Heart right ventricle (tissue), 16 donors: ENCODE results near the gene SPATS2. TPM values are rescaled to one million over a fixed set of nuclear protein-coding genes. Genes with fewer than 3 reads are reported as not detected.

Experiments
- ATAC-seq, 8 donors: fragments of 200-7000 bp; cut with Tn5 transposase; one replicate each; pipeline ENCODE4 v1.9.1; 2020; ENCODE audit warnings: mild to moderate bottlenecking in 8 of 8, moderate library complexity in 8 of 8, moderate number of reproducible peaks in 1 of 8
- DNase-seq, 2 donors: peaks; one replicate each; pipeline ENCODE4 v3.0.0-alpha.2; 2020
- H3K27ac ChIP-seq, 10 donors: fragments of 200-600 bp; sonication (generic) in 2 of 10; one replicate each; pipeline versions ENCODE4 v1.5.0 to v1.8.0; 2020 to 2022; ENCODE audit warnings: mild to moderate bottlenecking in 3 of 10
- H3K27me3 ChIP-seq, 7 donors: fragments of 200-600 bp; one replicate each; pipeline ENCODE4 v1.8.0; 2021 to 2022; ENCODE audit warnings: mild to moderate bottlenecking in 2 of 7
- H3K36me3 ChIP-seq, 9 donors: fragments of 200-600 bp; sonication (generic) in 1 of 9; one replicate each; pipeline versions ENCODE4 v1.5.0 to v1.8.0; 2020 to 2022; ENCODE audit warnings: mild to moderate bottlenecking in 2 of 9
- H3K4me1 ChIP-seq, 9 donors: fragments of 200-600 bp; sonication (generic) in 1 of 9; one replicate each; pipeline versions ENCODE4 v1.5.0 to v1.8.0; 2020 to 2022; ENCODE audit warnings: mild to moderate bottlenecking in 4 of 9
- H3K4me3 ChIP-seq, 10 donors: fragments of 200-600 bp; sonication (generic) in 2 of 10; one replicate each; pipeline versions ENCODE4 v1.5.0 to v1.8.0; 2020 to 2022; ENCODE audit warnings: mild to moderate bottlenecking in 7 of 10, moderate library complexity in 2 of 10
- H3K9me3 ChIP-seq, 11 donors: fragments of 200-600 bp in 10 of 11; sonication (generic) in 2 of 11; one replicate each; pipeline versions ENCODE4 v1.5.0 to v1.8.0; 2013 to 2022; ENCODE audit warnings: mild to moderate bottlenecking in 2 of 11, control low read depth in 1 of 11, moderate library complexity in 1 of 11
- CTCF ChIP-seq, 9 donors: fragments of 200-600 bp; sonication (generic) in 2 of 9; IDR thresholded peaks; one replicate each; pipeline versions ENCODE4 v1.5.0 to v1.8.0; 2021 to 2022; ENCODE audit warnings: antibody characterized with exemption in 9 of 9, mild to moderate bottlenecking in 5 of 9, moderate library complexity in 1 of 9
- WGBS, 2 donors: extraction: QIAGEN DNeasy Blood & Tissue Kit; methylation state at CpG; one replicate each; pipeline ENCODE4 v1.1.7; 2013; ENCODE audit warnings: inconsistent platforms in 1 of 2; 5-methylcytosine and 5-hydroxymethylcytosine counted together
- intact Hi-C, 10 donors: fragments of 100-400 bp; cut with DNase I; formaldehyde crosslinking; loops; one replicate each; pipeline versions ENCODE4 v1.11.1 to v1.14.2; 2022
- polyA plus RNA-seq, 2 donors: library from polyadenylated mRNA; stranded (reverse); fragments of 200-250 nt; gene quantifications; one replicate each; pipeline ENCODE4 v1.2.3, GENCODE V29; 2013
- total RNA-seq, 10 donors: library from RNA; stranded (reverse); fragmentation: NEBNext Ultra II Directional in 3 of 10; extraction: Animal tissue kit (Norgen Biotek cat#: 25700) in 3 of 10; gene quantifications; one replicate each; pipeline versions ENCODE4 v1.2.1 to v1.2.4, GENCODE V29; 2021 to 2023
- donor health status: Arrhythmogenic right ventricular cardiomyopathy.
- donor health status: ischemic (EF 13 %, LVEDD 7.1; RV severe dilation, severe dysfunction).
- donor health status: healthy with polysubstance abuse.
- donor health status: DM: no; HTN: yes; CAD: no.
- donor health status: DM: no; HTN: no; CAD: no.
- donor health status: ischemic (EF 25% LVEDD 6.9; RV normal size, moderate dysfunction).
- donor health status: ischemic (EF 25% LVEDD 5.7; RV mildly dilated, moderate dysfunction).
- donor health status: healthy.
- donor health status: DM: yes; HTN: yes; CAD: no.
- donor health status: Ischemic cardiomyopathy.
- donor health status: ischemic (EF 35%, LVEDD 5.7; RV mildly dilated, moderate dysfunction).
- donor health status: nonischemic (EF 11% LVEDD 7.7; RV severe dilation, severe dysfunction).
- donor health status: DM: yes; HTN: yes; CAD: no.
- donor health status: PGD.
- donor health status: ischemic (EF 29% LVEDD 5.4; RV normal size, mild dysfunction).
- donor health status: nonischemic (EF 23%, LVEDD 6.1; RV moderate dilation, normal function).

Gene SPATS2
- total and polyA plus RNA-seq, 12 donors = 3.5 to 11.5 (median 5.1) TPM

- Histone ChIP-seq H3K4me1 (peaks cover 0 to 33% (median 14%) of the 10 kb centered on the region in 9 donors), H3K27ac (no peak overlapping the region), H3K36me3 (no peaks in the 10 kb centered on the region), H3K27me3 (peaks cover 0 to 62% (median 36%) of the 10 kb centered on the region in 7 donors), H3K9me3 (no peaks in the 10 kb centered on the region), H3K4me3 (no peak overlapping the region)
- DNase-seq (no peak), ATAC-seq (no peak)
- 77 to 81% methylated on average over 21 of the region's 21 CpGs for WGBS, 2 donors
- no peak for TF ChIP-seq CTCF (IDR thresholded peaks at IDR 0.05)
- intact Hi-C loops = no loop called here
These were observed 173.2 kb downstream of the SPATS2 start for GRCh38 chr12:49540229-49541139.

DNA sequence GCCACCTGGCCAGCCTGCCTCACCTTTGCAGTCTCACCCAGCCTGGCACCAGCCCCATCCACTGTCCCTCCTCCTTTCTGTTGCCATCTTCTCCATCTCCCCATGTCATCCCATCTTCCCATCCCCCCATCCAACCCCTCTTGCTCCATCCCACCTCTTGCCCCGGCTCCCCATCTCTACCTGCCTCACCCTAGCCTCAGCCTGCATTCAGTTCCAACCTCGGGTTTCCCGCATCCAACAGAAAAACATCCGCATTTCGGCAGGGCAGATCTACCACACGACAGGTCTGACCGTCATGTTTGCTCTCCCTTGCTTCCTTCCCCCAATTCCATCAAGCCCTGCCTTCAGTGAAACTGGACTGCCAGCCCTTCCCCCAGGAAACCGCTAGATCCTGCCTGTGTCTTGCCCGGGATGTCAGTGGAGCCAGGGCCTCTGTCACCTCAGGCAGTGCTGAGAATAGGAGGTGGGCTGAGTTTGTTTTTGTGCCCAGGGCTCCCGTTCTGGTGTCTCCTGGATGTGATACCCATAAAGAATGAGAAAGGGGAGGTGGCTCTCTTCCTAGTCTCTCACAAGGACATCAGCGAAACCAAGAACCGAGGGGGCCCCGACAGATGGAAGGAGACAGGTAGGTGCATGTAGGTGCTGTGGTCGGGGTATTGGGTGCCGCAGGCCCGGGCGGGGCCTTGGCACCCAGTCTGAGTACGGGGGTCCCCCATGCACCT is 174.0 kb downstream of the SPATS2 start:
- intact Hi-C loops = no loop called here
- no peak for TF ChIP-seq CTCF (IDR thresholded peaks at IDR 0.05)
- Histone ChIP-seq H3K27ac (no peak overlapping the region), H3K36me3 (no peaks in the 10 kb centered on the region), H3K4me1 (peaks cover 0 to 25% (median 14%) of the 10 kb centered on the region in 9 donors), H3K9me3 (no peaks in the 10 kb centered on the region), H3K4me3 (no peak overlapping the region), H3K27me3 (peaks cover 0 to 62% (median 40%) of the 10 kb centered on the region in 7 donors)
- DNase-seq = no peak
- WGBS, 2 donors = 87 to 88% methylated on average over 18 of the region's 18 CpGs
- ATAC-seq = no peak

- no peak for DNase-seq
- H3K4me1 ChIP-seq = peaks cover 0 to 22% (median 14%) of the 10 kb centered on the region in 9 donors
- peaks cover 0 to 66% (median 37%) of the 10 kb centered on the region in 7 donors for H3K27me3 ChIP-seq
These were observed 174.7 kb downstream of the SPATS2 start for GRCh38 chr12:49541911-49542505.

More at GRCh38 chr12:49541911-49542505, 174.7 kb downstream of the SPATS2 start:
- no peak for ATAC-seq
- no peak overlapping the region for H3K27ac ChIP-seq
- H3K4me3 ChIP-seq = no peak overlapping the region
- WGBS, 2 donors = 81 to 85% methylated on average over 7 of the region's 7 CpGs
- no peaks in the 10 kb centered on the region for H3K36me3 ChIP-seq
- TF ChIP-seq CTCF (IDR thresholded peaks at IDR 0.05) = no peak
- intact Hi-C loops = no loop called here
- H3K9me3 ChIP-seq = no peaks in the 10 kb centered on the region
